Spleen (tissue), 7 donors: ENCODE data around the gene OGDH.

Source experiments
- CTCF ChIP-seq, 11 experiments: fragments of 200-600 bp in 7 of 11; fragments of 450-650 bp in 4 of 11; sonication (generic) in 4 of 11; IDR thresholded peaks in 8 of 11; conservative IDR thresholded peaks in 3 of 11; 1 replicate in 7 of 11; 2 replicates in 4 of 11; pipeline versions ENCODE4 v1.4.0 to v1.8.0; 2016 to 2021; ENCODE audit warnings: antibody characterized with exemption in 11 of 11, inconsistent platforms in 4 of 11, mild to moderate bottlenecking in 1 of 11
- POLR2A ChIP-seq, 3 donors: fragments of 450-650 bp; IDR thresholded peaks; one replicate each; pipeline ENCODE4 v1.5.1; 2017; ENCODE audit warnings: antibody characterized with exemption in 3 of 3, mild to moderate bottlenecking in 1 of 3
- POLR2AphosphoS5 ChIP-seq, 3 donors: sonication (generic); formaldehyde crosslinking; IDR thresholded peaks; one replicate each; pipeline ENCODE4 v1.5.1; 2017; ENCODE audit warnings: antibody characterized with exemption in 3 of 3
- donor health status: DM: no; HTN: no; CAD: no; lungs with moderate emphysema.
- donor health status: DM: no; HTN: no; CAD: no.
- donor health status: DM: no; HTN: no; CAD: no.

- TF ChIP-seq POLR2A (IDR thresholded peaks at IDR 0.05): no peak
- TF ChIP-seq CTCF (IDR thresholded peaks at IDR 0.05 in 8 of 11, conservative IDR thresholded peaks at IDR 0.05 in 3 of 11): no peak
- no peak for TF ChIP-seq POLR2AphosphoS5 (IDR thresholded peaks at IDR 0.05)
Observed at GRCh38 chr7:44703921-44704320, 97.5 kb downstream of the OGDH start.
